ENCODE data around the gene NPAS3.

Gene NPAS3

DNA sequence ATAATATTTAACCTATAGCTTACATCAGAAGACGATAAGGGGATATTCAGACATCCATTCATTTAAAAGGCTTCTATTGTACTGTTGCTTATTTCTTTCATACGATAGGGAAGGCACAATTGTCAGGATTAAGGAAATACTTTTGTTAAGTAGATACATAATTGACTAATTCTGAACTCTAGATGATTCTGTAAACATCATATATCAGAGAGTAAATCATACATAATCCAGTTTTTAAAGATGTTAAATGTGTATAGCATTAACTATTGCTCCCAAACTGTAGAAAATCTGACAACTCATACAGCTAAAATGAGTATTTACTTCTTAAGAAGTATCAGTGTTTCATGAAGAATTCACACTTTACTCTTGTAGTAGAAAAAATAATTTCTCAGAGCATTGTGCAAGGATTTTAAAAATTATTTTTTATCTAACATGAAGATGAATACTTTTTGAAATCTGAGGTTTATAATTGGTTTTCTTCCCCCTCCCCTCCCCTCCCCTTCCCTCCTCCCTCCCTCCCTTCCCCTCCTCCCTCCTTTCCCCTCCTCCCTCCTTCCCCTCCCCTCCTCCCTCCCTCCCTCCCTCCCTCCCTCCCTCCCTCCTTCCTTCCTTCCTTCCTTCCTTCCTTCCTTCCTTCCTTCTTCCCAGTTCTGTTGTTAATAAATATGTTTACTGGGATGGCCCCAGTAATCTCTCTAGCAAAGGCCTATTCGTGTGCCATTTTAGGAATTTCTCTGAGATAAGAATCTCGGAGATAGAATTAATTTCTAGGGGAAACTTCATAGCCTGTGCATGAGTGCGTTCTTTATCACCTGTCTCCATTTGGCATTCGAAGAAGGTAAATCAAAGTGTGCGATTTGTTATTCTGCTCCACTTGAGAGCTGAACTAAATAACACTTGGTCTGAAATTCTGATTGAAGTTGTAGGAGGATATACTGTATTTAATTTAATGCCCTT is 2.3 kb downstream of the NPAS3 start:
- no peak for DNase-seq (ENCODE audit: low read depth in 3 of 3)

DNA sequence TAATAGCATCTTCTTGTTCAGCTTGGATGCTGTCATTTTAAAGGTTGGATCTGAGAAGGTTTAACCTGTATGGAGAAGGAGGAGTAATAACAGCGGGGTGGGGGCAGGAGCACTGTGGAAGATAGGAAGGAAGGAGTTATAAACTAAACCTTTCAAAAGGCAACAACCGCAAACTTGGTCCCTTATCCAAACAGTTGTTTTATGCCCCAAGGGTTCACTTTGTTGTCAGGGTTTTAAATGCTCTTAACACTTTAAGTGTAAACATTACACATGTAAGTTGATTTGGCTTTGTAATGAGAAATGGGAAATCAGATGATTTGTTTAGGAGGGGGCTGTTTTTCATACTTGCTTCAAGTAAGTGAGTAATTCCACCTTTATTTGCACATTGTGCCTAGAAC is 3.0 kb downstream of the NPAS3 start:
- DNase-seq (ENCODE audit: low read depth in 3 of 3), result no peak

DNA sequence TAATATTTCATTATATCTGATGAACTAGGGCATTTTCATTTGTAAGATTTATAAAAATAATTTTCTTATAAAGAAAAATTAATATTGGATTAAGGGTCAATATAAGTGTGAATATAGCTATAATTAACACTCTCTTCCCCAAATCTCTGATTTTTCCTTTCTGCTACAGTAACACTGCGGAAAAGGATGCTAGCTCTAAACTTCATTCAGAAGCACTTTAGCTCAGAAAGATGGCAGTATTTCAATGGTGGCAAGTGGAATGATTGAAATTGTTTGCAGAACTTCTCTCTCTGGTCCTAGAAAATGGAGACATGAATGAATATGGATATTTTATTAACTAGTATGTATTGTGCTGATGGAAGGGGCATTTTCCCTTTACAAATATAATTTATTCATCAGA is 8.4 kb downstream of the NPAS3 start:
- no peak for DNase-seq (ENCODE audit: low read depth in 3 of 3)

DNA sequence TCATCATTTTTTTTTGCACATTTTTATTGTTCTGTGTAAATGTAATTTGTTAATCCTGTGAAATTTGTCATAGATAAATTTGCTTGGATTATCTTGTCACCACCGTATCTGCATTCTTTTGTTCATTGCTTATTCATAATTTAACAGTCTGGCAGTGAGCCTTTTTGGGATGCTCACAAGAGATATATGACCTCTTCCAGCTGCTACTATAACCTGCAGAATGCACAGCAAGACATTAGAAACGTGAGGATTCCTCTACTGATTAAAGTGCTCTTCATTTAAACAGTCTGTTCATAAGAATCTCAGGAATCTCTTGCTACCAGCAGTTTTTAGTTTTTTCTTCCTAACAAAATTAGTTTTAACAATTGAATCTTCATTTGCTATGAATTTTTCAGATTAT is 9.1 kb downstream of the NPAS3 start:
- no peak for DNase-seq (ENCODE audit: low read depth in 3 of 3)

DNA sequence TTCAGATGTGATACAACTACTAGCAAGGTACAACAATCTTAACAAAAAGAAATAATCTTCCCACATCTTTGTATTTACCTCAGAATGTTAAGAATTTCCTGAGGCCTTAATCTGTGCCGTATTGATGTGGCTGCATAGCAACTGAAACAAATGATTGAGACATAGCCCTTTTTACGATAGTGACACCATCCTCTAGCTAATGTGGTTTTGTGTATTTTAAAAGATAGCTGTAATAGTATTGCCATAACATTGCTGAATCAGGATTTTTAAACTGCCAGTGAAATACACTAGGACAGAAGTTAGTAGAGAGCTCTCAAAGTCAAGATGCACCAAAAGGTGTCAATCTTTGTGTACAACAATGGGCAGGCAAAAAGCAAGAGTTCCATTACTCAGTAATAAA is 11.9 kb downstream of the NPAS3 start:
- DNase-seq (ENCODE audit: low read depth in 3 of 3), result no peak

DNA sequence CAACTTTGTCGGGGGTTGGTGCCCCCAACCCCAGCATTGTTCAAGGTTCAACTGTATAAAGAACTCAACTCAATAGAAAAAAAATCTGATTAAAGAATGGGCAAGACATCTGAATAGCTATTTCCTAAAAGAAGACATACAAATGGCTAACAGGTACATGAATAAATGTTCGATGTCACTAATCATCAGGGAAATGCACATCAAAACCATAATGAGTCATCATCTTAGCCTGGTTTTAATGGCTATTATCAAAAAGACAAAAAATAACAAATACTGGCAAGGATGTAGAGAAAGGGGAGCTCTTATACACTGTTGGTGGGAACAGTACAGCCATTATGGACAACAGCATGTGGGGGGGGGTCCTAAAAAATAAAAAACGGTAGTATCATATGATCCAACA is 28.7 kb downstream of the NPAS3 start:
- no peak for DNase-seq (ENCODE audit: low read depth in 3 of 3)

DNA sequence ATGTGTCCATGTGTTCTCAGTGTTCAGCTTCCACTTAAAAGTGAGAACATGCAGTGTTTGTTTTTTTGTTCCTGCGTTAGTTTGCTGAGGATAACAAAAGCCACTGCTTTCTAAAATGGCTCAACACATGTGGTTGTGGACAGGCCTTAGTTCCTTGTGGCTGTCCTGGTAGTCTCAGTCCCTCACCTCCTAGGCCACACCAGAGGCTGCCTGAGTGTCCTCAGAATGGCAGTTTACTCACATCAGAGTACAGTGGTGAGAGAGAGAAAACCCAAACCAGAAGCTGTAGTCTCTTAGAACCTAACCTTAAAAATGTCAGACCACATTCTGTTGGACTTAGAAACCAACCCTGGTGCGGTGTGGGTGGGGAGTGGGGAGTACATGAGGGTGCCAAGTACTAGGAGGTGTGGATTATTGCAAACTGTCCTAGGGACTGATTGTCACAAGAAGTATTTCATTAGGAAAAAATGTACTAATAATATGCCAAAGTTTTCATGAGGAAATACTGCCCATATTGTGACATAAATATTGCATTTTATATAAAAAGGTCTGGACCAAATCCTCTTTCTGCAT is 30.4 kb downstream of the NPAS3 start:
- no peak for DNase-seq (ENCODE audit: low read depth in 3 of 3)

DNA sequence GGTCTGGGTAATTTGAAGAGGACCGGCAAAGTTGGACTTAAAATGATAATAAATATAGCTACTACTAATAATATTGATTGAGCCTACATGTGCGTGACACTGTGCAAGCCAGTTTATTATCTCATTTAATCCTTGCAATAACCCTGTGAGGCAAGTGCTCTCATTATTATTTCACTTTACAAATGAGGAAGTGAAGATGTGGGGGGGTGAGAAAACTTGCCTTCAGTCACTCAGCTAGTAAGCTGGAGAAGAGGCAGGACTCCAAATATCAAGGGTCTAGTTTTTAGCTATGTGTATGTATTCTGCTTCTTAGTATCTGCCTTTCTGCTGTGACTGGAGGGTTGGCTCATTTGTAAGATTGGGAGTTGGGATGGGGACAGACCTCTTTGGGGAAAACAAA is 39.2 kb downstream of the NPAS3 start:
- DNase-seq (ENCODE audit: low read depth in 3 of 3), result no peak

DNA sequence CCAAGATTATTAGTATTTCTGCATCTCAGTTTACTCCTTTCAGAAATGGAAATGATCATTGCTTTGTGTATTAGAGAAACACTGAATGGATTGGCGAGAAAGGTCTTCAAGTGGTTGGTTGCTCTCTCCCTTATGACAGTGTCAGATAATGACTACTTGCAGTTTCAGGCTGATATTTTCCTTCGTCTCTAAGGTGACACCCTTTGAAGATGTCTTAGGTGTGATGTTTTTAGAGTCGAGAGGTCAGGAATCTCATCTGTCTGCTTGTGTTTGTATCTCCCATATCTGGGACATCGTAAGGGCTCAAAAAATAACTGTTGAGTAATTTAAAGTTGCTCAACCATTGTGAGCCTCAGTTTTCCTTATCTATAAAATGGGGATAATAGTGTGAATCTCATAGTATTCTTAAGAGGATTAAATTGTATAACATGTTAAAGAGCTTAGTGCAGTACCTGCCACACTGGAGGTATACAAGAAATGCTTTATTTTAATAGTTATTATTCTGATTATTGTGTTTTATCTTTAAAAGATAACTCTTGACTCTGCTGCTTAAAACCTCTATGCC is 40.1 kb downstream of the NPAS3 start:
- no peak for DNase-seq (ENCODE audit: low read depth in 3 of 3)

DNA sequence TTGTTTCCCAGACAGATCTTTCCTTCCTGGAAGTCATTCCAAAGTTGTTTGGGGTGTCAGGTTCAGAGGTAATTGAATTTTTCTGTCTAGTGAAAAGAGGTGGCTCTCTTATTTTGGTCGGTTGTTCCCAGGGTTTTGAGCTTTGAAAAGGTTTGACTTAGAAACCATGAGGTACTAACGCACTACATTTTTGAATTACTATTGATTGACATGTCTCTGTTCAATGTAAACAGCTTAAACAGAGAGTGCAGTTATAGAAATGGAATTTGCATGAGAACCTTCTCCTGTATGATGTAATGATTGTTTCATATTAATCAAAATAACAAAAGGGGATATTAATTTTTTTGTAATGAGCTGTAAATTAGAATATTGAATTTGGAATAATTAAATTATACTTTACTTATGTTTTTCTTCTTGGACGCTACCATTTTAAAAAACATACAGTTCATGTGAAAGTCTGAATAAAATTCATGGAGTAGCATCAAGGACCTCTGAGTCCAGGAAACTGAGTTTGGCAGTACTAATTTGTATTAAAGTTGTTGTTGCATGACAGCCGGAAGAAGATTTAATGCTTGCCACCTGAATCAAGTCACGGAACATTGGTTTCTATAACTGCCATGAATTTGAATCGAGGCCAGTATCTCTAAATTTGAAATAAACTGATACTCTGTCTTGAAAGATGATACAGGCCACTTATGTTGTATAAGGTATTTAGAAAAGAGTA is 41.7 kb downstream of the NPAS3 start:
- no peak for DNase-seq (ENCODE audit: low read depth in 3 of 3)

DNA sequence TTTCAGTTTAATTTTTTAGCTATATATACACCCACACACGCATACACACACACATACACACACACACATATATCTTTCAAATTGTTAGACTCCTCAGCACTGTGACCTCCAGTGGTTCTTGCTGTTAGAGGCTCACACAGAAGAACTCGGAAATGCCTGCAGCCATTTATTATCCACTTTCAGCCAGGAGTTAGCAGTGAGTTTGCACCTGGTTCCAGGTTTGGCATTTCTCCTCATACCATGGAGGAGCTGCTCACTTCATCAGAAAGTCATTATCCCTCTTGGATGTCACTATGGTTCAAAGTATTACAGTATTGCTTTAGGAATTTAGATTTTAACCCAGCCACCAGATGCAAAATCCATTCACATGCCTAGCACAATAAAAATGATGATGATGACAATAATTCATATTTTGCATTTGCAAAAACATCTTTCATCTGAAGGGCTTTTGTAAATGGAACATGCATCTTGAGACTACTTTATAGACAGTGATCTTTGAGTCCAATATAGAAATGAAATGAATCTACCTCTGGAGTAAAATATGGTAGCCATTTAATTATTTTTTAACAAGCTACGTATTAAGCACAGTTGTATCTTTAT is 42.3 kb downstream of the NPAS3 start:
- DNase-seq (ENCODE audit: low read depth in 3 of 3), result no peak

DNA sequence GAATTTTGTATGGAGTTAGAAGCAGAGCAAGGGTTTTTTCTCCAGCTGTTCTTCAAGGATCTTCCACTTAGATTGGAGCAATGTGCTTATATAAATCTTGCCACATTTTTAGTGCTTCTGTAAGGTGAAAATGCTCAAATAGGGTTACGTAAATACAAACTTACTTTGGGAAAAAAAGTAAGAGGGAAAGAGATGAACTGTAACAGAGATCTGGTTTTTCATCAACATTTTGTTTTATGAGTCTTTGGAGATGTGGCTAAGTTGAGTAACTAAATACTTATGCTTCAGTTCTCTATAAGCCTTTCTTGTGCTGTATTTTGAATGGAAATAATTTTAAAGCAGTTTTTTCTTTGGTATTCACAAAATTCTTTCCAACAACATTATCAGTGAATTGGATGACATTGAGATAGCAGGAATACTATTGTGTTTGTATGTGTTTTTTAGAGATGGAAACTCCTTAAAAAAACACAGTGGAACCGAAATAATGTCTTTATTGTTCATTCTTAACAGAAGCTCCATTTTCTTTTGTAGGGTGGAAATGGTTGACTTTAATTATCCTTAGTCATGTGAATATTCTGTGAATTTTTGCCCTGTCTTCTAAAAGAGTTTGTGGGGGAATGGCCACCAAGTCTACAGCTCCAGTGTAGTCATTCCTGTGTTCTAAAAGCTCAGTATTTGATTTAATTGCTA is 45.7 kb downstream of the NPAS3 start:
- no peak for DNase-seq (ENCODE audit: low read depth in 3 of 3)

DNA sequence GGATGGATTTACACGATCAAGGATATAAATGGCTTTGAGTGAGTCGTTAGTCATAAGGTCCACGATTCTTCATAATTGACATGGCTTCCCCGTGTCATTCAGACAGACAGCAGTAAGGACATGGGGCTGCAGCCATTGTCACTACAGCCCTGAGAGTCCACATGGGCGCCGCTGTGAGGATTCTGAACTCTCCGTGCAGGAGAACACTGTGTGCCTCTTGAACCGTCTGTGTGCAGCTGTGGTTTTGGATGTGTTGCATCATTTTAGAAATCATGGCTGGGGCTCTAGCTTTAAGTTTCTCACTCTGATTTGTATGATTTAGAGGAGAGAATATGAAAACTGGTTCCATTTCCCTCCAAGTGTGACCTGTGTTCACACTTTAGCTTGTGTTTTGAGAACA is 47.2 kb downstream of the NPAS3 start:
- no peak for DNase-seq (ENCODE audit: low read depth in 3 of 3)

DNA sequence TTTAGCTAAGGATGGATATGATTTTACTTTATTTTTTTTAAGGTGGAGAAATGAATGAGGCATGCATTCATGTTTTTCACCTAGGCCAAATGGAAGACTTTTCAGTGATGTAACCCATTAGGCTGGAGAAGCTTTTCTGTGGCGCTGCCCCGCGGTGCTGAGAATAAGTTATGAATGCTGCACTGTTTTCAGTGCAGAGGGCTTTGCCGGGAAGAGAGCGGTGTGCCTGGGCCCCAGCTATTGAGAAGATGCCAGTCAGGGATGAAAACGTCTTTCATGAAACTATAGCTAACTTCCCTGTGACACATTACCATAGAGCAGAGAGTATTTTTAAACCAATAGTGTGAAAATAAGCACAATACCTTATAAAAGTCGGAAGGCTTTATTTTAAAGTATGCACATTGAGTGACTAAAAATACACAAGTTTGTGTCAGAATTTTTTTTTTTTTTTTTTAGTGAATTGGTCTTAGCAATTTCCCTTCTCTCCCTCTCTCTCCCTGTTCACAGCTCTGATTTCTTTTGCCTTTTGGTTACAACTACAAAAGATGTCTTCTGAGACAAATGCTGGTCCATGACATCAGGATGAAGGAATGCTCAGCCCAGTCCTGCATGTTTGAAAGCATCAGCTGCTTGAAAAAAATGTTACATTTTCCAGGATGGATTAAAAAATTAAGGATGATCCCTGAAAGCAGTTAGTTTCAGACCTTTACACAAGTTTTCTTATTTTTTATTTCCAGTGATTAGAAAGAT is 48.3 kb downstream of the NPAS3 start:
- DNase-seq (ENCODE audit: low read depth in 3 of 3), result no peak

DNA sequence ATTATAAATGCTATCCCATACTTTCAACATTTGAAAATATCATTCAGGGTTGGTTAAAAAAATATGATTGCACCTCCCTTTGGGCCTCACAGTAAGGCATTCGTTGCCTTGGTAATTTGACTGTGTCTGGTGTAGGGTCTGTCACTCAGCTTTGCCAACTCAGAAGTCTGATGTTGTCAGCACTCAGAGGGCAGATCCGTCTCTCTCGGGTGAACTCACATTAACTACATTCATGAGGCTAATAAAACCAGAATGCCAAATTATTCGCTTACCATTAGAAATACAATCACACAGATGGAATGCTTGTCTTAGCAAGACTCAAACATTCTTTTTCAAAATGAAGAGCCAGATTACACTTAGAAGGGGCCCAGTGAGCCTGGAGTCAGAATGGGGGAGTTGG is 53.0 kb downstream of the NPAS3 start:
- no peak for DNase-seq (ENCODE audit: low read depth in 3 of 3)

DNA sequence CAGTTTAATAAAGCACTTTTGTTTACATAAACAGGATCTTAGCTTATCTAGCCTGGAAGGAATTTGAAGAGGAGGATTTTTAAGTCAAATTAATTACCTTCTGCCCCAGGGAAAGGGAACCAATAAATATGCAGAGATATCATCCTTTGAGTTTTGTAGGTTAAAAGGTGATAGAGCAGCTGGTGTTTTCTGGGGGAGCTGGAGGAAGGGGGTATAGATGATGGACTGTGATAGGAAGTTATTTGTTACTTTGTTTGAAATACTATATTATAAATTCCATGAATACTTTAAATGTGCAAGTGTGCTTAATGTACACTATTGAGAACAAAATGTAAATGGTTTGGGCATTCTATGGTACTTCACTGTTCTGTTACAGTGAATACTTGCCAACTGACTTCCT is 55.2 kb downstream of the NPAS3 start:
- no peak for DNase-seq (ENCODE audit: low read depth in 3 of 3)

DNA sequence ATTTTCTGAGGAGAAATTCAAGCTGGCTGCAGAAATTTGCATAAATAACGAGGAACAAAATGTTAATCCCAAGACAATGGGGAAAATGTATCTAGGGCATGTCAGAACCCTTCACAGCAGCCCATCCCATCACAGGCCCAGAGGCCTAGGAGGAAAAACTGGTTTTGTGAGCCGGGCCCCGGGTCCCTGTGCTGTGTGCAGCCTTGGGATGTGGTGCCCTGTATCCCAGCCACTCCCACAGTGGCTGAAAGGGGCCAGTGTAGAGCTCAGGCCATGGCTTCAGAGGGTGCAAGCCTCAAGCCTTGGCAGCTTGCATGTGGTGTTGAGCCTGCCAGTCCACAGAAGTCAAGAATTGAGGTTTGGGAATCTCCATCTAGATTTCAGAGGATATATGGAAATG is 57.7 kb downstream of the NPAS3 start:
- DNase-seq (ENCODE audit: low read depth in 3 of 3), result no peak

DNA sequence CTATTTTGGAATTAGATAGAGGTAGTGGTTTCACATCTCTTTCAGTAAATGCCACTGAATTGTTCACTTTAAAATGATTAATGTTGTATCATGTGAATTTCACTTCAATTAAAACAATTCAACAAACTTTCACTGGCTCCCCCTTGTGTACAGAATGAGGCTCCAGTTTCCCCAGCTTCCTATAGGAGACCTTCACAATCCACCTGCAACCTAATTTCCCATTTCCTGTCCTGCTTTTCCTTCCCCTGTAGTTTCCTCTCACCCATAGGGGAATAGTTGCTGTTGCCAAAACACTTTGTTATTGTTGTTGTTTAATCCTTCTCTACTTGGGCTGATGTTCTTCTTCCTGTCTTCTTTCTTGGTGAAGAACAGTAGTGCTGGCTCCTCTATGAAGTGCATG is 59.8 kb downstream of the NPAS3 start:
- no peak for DNase-seq (ENCODE audit: low read depth in 3 of 3)

DNA sequence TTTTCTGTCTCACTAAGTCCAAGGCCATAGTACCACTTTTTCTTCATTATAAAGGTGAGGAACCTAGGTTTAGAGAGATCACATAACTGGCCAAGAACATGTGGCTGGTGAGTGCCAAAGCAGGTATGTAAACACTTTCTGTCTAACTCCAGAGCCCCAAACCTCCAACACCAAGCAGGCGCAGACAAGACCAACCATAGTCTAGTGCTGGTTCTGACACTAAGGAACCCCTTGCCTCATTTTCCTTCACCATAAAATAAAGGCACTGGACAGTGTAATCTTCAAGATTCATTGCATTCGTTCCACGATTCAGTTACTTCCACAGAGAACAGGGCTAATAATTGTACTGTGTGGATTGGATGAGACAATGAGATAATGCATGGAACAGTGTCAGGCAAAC is 71.0 kb downstream of the NPAS3 start:
- DNase-seq (ENCODE audit: low read depth in 3 of 3), result no peak

DNA sequence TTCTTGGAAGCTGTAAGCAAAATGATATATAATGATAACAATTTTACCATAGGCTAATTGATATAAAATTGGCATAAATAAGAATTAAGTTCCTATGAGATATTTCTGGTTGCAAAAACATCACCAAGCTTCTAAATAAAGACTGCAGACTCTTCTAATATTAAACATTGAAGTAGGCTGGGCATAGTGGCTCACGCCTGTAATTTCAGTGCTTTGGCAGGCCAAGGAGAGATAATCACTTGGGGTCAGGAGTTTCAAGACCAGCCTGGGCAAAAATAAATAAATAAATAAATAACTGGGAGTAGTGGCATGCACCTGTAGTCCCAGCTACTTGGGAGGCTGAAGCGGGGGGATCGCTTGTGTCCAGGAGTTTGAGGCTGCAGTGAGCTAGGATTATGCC is 71.8 kb downstream of the NPAS3 start:
- no peak for DNase-seq (ENCODE audit: low read depth in 3 of 3)

DNA sequence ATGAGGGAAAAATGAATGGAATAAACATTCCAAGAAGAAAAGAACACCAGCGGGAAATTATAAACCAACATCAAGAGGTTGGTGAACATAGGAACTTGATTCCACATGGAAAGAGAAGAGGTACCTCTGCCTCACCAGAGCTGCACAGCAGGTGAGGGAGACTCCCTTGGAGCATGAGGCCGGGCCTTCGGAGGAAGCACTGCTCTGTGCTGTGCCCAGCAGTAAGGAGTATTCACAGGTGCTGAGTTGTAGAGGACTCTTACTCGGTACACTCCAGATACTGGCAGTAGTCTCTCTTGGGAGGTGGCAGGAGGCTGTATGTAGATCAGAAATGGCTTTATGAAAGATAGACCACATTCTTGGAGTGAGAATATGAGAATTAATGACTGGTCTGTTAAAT is 76.0 kb downstream of the NPAS3 start:
- no peak for DNase-seq (ENCODE audit: low read depth in 3 of 3)

All from stimulated activated CD4-positive, alpha-beta T cell treated with anti-CD3 and anti-CD28 coated beads, TNF-alpha, amount 100 ng/mL, for 4 hours (primary cell).